Fibroblast of lung (primary cell): ENCODE results near the gene OR11A1. TPM values are rescaled to one million over a fixed set of nuclear protein-coding genes. Genes with fewer than 3 reads are reported as not detected.

Source experiments
- DNase-seq, 2 donors: peaks; one replicate each; pipeline versions ENCODE4 v3.0.0 to v3.0.0-alpha.2; 2010; ENCODE audit warnings: low read depth in 2 of 2
- H2AFZ ChIP-seq: 2 replicates; pipeline ENCODE4 v1.5.1; 2012; ENCODE audit warnings: low read length, control low read depth, inconsistent platforms
- H3K27ac ChIP-seq: 2 replicates; pipeline ENCODE4 v1.5.1; 2011; ENCODE audit warnings: low read length, control low read depth; ENCODE audit not compliant: insufficient read depth
- H3K27me3 ChIP-seq: 2 replicates; pipeline ENCODE4 v1.5.1; 2011; ENCODE audit warnings: mild to moderate bottlenecking, low read length; ENCODE audit not compliant: control insufficient read depth, insufficient read depth
- H3K36me3 ChIP-seq: 2 replicates; pipeline ENCODE4 v1.5.1; 2011; ENCODE audit warnings: low read length; ENCODE audit not compliant: control insufficient read depth, insufficient read depth
- H3K4me1 ChIP-seq: 2 replicates; pipeline ENCODE4 v1.5.1; 2011; ENCODE audit warnings: low read length; ENCODE audit not compliant: control insufficient read depth, insufficient read depth; ENCODE audit errors: extremely low read depth
- H3K4me2 ChIP-seq: 2 replicates; pipeline ENCODE4 v1.5.1; 2011; ENCODE audit warnings: low read length, control low read depth; ENCODE audit not compliant: insufficient read depth; ENCODE audit errors: extremely low read depth
- H3K4me3 ChIP-seq, 4 experiments: fragments of 200-600 bp in 1 of 4; sonication (generic) in 1 of 4; replicated peaks in 1 of 4; 2 replicates each; pipeline ENCODE4 v1.5.1; 2011 to 2016; ENCODE audit warnings: low read length in 4 of 4, low read depth in 3 of 4, mild to moderate bottlenecking in 3 of 4, control low read depth in 2 of 4, inconsistent platforms in 1 of 4, mixed read lengths in 1 of 4; ENCODE audit not compliant: insufficient read depth in 1 of 4; ENCODE audit errors: control extremely low read depth in 1 of 4
- H3K79me2 ChIP-seq: 2 replicates; pipeline ENCODE4 v1.5.1; 2012; ENCODE audit warnings: mild to moderate bottlenecking, low read length, inconsistent platforms; ENCODE audit not compliant: control insufficient read depth, insufficient read depth
- H3K9ac ChIP-seq: 2 replicates; pipeline ENCODE4 v1.5.1; 2011; ENCODE audit warnings: mild to moderate bottlenecking, low read length, control low read depth; ENCODE audit not compliant: insufficient read depth
- H3K9me3 ChIP-seq: 2 replicates; pipeline ENCODE4 v1.5.1; 2012; ENCODE audit warnings: low read depth, low read length; ENCODE audit not compliant: control insufficient read depth, insufficient read depth
- H4K20me1 ChIP-seq: 2 replicates; pipeline ENCODE4 v1.5.1; 2011; ENCODE audit warnings: low read length; ENCODE audit not compliant: control insufficient read depth, insufficient read depth; ENCODE audit errors: extremely low read depth
- EZH2 ChIP-seq: IDR thresholded peaks from 2 replicates; pipeline ENCODE4 v1.5.1; 2012; ENCODE audit warnings: low read length, control low read depth, mild to moderate bottlenecking; ENCODE audit errors: missing control alignments
- polyA minus RNA-seq: library from RNA; depleted of rRNA, polyadenylated mRNA; stranded (reverse); fragments of >200 nt; gene quantifications from 2 replicates; pipeline ENCODE4 v1.2.3, GENCODE V29; 2011; ENCODE audit warnings: low replicate concordance
- polyA plus RNA-seq, 2 donors: library from polyadenylated mRNA; depleted of rRNA in 1 of 2; stranded (reverse) in 1 of 2; unstranded in 1 of 2; fragments of >200 nt; gene quantifications; 2 replicates each; pipeline ENCODE4 v1.2.1, GENCODE V29; 2011 to 2012; ENCODE audit warnings: missing spikeins in 1 of 2
- total RNA-seq: library from RNA; depleted of rRNA; stranded (reverse); fragments of >200 nt; gene quantifications from 2 replicates; pipeline ENCODE4 v1.2.1, GENCODE V29; 2014
- TF ChIP-seq, protein P1 (sequence below), 2 donors: IDR thresholded peaks in 1 of 2; conservative IDR thresholded peaks in 1 of 2; 1 replicate in 1 of 2; 2 replicates in 1 of 2; pipeline ENCODE4 v1.5.1; 2011 to 2012; ENCODE audit warnings: low read length in 2 of 2, control low read depth in 1 of 2, inconsistent platforms in 1 of 2, low read depth in 1 of 2, mild to moderate bottlenecking in 1 of 2

The OR11A1 gene, protein sequence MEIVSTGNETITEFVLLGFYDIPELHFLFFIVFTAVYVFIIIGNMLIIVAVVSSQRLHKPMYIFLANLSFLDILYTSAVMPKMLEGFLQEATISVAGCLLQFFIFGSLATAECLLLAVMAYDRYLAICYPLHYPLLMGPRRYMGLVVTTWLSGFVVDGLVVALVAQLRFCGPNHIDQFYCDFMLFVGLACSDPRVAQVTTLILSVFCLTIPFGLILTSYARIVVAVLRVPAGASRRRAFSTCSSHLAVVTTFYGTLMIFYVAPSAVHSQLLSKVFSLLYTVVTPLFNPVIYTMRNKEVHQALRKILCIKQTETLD
- not detected in 2 replicates for total RNA-seq
- polyA plus RNA-seq: not detected in 2 replicates
- not detected in 2 replicates for polyA plus RNA-seq (2012)
- polyA minus RNA-seq: not detected in 2 replicates

DNA sequence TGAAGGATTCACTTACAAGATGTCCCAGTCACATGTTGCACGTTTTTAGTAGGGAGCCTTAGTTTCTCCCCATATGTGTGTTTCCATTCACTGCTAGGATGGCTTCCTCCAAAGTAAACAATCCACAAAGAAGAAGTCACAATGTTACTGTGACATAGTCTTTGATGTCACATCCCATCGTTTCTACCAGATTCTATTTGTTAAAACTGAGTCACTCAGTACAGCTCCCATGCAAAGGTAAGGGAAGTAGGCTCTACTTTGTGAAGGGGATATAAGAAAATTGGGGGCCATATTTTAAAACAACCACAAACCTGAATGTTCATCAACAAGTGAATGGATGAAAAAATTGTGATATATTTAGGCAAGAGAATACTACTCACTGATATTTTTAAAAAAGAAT, at the start of gene OR11A1, which contains the start of gene OR2H1:
Gene OR11A1, minus strand, starts transcription at position 101 of the 400 bp plus-strand sequence. CDS start 29,430 bp downstream, outside the sequence.
Gene OR2H1, plus strand, starts transcription at position 185 of the 400 bp plus-strand sequence. CDS start 4,615 bp downstream, outside the sequence.
- no peak for DNase-seq
- Histone ChIP-seq H3K4me1 (no peaks in the 10 kb centered on the region), H2AFZ (no peak within 1 kb of the TSS), H3K4me3 (no peak within 1 kb of the TSS), H3K27me3 (no peaks in the 10 kb centered on the region), H3K27ac (no peak within 1 kb of the TSS), H4K20me1 (no peaks in the 10 kb centered on the region), H3K36me3 (no peaks in the 10 kb centered on the region), H3K9ac (no peak within 1 kb of the TSS), H3K4me2 (no peak within 1 kb of the TSS), H3K79me2 (no peaks in the 10 kb centered on the region), H3K9me3 (no peaks in the 10 kb centered on the region)
- TF ChIP-seq, protein P1, sequence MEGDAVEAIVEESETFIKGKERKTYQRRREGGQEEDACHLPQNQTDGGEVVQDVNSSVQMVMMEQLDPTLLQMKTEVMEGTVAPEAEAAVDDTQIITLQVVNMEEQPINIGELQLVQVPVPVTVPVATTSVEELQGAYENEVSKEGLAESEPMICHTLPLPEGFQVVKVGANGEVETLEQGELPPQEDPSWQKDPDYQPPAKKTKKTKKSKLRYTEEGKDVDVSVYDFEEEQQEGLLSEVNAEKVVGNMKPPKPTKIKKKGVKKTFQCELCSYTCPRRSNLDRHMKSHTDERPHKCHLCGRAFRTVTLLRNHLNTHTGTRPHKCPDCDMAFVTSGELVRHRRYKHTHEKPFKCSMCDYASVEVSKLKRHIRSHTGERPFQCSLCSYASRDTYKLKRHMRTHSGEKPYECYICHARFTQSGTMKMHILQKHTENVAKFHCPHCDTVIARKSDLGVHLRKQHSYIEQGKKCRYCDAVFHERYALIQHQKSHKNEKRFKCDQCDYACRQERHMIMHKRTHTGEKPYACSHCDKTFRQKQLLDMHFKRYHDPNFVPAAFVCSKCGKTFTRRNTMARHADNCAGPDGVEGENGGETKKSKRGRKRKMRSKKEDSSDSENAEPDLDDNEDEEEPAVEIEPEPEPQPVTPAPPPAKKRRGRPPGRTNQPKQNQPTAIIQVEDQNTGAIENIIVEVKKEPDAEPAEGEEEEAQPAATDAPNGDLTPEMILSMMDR (conservative IDR thresholded peaks at IDR 0.05 in 1 of 2, IDR thresholded peaks at IDR 0.05 in 1 of 2; ENCODE audit: low read depth in 1 of 2, low read length in 2 of 2): no peak
- TF ChIP-seq EZH2: no peak

DNA sequence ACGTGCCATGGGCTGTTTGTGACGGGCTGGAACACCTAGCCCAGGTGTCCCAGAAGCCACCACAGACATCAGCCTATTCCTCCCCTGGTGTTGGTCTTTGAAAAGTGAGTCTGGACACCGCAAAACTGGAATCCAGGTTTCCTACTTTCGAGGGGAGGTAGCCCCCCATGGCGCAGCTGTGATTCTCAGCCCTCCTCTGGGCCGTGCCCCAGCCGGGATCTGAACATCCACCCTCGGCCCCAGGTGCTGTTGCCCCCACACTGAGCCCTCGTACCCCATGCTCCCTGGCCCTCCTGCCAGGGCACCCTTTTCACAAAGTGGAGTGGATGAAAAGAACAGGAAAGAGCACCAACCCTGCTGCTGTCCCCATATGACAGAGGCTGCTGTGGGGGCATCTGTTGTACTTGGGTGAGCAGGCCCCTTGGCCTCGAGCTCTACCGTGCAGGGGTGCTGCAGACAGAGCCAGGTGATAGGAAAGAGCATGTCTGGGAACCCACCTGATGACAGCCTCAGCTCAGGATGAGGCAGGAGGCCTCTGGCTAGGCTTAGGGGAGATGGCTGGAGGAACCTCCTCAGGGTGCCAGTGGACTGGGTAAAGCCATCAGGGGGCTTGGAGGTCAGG, 49.7 kb upstream of the OR11A1 start:
- TF ChIP-seq, protein P1 (conservative IDR thresholded peaks at IDR 0.05 in 1 of 2, IDR thresholded peaks at IDR 0.05 in 1 of 2; ENCODE audit: low read depth in 1 of 2, low read length in 2 of 2): no peak
- TF ChIP-seq EZH2: no peak
- Histone ChIP-seq H3K9me3 (no peaks in the 10 kb centered on the region), H4K20me1 (no peaks in the 10 kb centered on the region), H3K79me2 (no peaks in the 10 kb centered on the region), H3K36me3 (no peaks in the 10 kb centered on the region), H3K27me3 (no peaks in the 10 kb centered on the region), H3K4me3 (no peak overlapping the region), H2AFZ (no peak overlapping the region), H3K4me1 (no peaks in the 10 kb centered on the region), H3K4me2 (no peak overlapping the region), H3K27ac (no peak overlapping the region), H3K9ac (no peak overlapping the region)
- DNase-seq: no peak

DNA sequence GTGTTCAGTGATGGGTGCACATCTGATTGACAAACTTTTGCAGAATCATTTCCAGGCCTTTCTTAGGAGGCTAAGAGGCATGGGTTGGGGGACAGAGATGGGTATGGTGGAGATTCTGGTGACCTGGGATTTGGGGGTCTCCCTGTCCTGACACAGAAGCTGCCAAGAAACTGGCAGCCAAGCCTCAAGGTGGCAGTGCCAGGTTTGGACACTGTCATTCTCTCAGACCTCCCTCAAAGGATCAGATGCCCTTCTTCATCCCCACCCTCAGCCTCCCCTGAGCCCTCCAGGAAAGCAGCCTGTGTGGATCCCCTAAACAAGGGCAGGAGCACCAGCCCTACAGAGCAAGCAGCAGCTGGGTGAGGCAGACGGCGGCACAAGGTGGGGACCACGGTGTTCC, 48.9 kb upstream of the OR11A1 start:
- no peak for TF ChIP-seq EZH2
- TF ChIP-seq, protein P1 (conservative IDR thresholded peaks at IDR 0.05 in 1 of 2, IDR thresholded peaks at IDR 0.05 in 1 of 2; ENCODE audit: low read depth in 1 of 2, low read length in 2 of 2): no peak
- Histone ChIP-seq H3K4me3 (no peak overlapping the region), H3K4me2 (no peak overlapping the region), H3K27ac (no peak overlapping the region), H4K20me1 (no peaks in the 10 kb centered on the region), H2AFZ (no peak overlapping the region), H3K9me3 (no peaks in the 10 kb centered on the region), H3K9ac (no peak overlapping the region), H3K27me3 (no peaks in the 10 kb centered on the region), H3K79me2 (no peaks in the 10 kb centered on the region), H3K4me1 (no peaks in the 10 kb centered on the region), H3K36me3 (no peaks in the 10 kb centered on the region)
- DNase-seq: no peak
